ENCODE results near the gene CLDN16.

Gene CLDN16, protein sequence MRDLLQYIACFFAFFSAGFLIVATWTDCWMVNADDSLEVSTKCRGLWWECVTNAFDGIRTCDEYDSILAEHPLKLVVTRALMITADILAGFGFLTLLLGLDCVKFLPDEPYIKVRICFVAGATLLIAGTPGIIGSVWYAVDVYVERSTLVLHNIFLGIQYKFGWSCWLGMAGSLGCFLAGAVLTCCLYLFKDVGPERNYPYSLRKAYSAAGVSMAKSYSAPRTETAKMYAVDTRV

DNA sequence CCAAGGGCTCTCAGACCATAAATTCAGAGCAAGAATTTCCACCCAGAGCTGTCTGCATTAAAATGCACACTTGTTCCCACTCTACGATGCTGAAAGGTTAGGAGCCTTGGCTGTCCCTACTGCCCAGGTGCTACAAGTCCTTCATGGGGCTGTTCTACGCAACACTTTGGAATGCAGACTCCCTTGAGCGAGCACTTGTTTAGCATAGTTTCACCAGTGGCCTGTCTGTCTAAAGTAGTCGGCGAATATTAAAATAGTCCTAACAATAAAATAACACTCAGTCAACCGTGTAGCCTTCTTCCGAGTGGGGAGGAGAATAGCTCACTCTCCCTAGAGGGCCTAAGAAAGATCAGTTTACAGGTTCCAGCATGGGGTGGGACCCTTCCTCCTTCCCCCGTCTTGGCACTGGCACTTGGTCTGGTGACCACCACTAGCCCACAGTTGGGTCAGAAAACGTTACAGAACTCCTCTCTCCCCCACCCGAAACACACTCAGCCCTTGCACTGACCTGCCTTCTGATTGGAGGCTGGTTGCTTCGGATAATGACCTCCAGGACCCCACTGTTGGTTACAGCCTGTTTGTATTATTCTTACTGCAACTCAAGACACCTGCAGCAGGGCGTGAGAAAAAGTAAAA lies at the start of gene CLDN16:
Gene CLDN16 (plus strand): TSS at position 586 of the 636 bp plus-strand sequence. CDS start 167 bp downstream, outside the sequence.
- no peak for DNase-seq

DNA sequence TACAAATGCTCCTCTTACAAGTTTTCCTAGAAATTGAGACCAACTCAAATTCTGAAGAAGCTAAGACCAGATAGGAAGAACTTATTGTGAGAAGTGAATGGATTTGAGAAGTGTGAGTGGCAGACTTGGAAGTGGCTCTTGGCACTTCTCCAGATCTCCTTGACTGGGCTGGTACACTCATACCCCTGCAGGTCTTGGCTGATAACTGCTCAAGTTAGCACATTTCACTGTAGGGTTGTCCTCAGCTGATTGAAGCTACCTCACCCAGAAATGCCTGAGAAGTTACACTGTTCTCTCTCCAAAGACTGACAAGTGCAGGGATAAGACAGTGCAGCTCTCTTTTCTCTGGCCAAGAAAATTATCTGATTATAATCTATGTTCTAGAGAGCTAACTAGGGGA lies 49.2 kb upstream of the CLDN16 start:
- peak; percentile 31 for DNase-seq

DNA sequence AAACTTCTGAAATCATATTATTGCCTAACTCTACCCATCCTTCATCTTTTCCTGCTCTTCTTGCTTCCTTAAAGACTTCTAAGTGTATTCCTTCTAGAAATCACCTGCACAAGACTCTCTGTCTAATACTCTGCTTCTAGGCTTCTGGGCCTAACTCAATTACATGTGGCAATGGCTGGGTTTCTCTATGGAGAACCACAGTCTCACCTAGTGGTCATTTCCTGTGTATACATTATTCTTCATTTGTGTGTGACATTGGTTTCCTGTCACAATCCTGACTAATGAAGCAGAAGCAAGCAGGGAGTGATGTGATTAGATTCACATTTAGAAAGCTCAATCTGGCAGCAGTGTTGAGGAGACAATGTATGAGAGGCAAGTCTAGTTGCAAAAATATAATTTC lies 48.8 kb upstream of the CLDN16 start:
- peak; percentile 75 for DNase-seq

DNA sequence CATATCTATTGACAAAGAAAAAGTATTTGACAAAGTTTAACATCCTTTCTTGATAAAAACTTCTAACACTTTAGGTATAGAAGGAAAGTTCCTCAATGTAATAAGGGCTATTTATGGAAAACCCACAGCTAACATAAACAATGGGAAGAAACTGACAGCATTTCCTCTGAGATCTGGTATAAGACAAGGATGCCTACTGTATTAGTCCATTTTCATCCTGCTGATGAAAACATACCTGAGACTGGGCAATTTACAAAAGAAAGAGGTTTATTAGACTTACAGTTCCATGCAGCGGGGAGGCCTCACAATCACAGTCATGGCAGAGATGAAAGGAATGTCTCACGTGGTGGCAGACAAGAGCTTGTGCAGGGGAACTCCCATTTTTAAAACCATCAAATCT lies 47.9 kb upstream of the CLDN16 start:
- DNase-seq = peak; percentile 44

DNA sequence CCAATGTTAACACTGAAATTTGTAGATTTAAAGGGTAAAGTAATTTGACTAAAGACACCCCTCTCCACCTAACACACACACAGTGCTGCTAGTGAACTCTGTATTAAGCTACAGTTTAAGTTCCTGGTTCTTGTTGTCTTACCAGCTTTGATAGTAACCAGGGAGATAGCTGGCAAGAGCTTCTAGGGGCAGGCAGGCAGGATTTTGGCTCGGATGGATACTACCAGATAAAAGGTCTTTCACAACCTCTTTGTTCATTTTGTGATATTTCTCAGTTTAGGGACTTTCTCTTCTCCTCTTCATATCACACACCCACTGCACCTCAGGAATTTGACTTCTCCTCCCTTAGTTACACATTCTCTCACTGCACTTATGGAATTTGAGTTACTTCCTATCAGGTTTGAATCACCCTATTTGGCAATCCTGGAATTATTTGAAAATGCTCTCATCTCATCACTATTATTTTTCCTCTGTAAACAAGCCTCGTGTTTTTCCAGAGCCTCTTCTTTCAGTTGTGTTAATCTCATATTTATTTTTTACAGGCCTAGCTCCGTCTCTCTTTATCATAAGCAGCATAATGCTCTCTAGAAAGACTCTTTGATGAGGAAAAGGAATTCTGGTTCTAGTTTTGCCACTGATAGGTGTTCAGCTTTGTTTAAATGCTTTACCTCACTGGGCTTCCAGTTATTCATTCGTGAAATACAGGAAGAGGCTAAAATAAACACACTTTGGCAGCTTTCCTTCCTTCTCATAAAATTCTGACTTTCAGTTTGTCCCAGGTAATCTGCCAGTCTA lies 42.7 kb upstream of the CLDN16 start:
- peak; percentile 93 for DNase-seq

DNA sequence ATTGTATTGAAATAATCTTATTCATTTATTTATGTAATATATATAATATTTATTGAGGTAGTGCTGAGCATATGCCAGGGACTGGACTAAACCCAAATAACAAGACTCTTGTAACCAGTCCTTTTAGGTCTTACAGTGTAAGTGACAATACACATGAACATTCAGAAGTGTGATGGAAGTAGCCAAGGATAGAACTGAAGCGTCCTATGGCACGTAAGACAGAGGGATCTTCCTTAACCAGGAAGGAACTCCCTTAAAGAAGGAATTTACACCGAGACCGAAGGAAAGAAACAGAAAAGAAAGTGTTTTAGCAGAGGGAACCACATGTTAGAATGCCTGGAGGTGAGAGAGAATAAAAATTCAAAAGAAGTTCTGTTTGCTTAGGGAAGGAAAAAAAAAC lies 42.1 kb upstream of the CLDN16 start:
- no peak for DNase-seq

DNA sequence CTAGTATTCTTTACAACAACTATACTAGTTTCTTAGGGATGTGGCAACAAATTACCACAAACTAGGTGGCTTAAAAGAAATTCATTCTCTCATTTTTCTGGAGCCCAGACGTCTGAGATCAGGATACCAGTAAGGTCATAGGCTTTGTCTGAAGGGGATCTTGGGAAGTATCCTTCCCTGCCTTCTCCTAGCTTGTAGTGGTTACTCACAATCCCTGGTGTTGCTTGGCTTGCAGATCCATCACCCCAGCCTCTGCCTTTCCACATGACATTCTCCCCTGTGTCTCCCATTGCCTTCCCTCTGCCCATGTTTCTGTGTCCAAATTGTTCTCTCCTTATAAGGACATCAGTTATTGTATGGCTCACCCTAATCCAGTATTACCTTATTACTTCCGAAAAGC lies 41.4 kb upstream of the CLDN16 start:
- no peak for DNase-seq

DNA sequence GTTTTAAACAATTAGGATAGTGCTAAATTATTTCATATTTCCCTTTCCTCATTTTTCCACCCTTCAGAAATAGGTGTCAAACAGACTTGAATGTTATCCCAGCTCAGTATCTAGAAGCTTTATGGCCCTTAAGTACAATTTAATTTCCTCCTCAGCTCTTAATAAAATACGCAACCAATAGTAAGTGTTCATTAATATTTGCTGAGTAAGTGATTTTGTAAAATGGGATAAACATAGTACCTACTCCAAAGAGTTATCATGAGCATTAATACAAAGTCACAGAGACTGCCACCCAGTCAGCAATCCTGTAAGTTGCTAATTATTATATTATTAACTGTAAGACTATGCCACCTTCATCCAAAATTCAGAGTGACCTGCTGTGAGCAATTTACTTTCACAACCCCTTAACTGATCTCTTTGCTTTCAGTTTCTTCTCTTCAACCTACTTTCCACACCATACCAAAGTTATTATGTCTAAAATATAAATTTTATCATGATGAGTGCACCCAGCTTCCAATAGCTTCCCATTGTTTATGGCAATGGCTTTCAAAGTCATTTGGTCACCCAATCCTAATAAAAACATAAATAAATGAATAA lies 35.0 kb upstream of the CLDN16 start:
- no peak for DNase-seq

DNA sequence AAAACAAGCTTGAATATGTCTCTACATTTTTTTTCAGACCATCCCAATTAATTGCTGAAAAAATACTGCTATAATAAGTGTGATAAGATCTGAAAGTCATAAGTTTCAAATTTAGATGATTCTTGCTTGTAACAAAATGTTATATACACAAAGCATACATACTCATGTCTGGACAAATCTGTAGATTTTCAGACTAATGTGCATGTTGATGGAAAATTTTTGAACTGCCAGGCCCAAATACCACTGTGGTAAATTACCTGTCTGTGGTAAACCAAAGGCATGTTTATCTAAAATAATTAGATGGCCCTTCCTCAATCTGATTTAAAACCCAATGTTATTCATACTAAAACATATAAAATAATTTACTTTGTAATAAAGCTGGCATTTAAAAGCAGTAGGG lies 31.7 kb upstream of the CLDN16 start:
- no peak for DNase-seq

DNA sequence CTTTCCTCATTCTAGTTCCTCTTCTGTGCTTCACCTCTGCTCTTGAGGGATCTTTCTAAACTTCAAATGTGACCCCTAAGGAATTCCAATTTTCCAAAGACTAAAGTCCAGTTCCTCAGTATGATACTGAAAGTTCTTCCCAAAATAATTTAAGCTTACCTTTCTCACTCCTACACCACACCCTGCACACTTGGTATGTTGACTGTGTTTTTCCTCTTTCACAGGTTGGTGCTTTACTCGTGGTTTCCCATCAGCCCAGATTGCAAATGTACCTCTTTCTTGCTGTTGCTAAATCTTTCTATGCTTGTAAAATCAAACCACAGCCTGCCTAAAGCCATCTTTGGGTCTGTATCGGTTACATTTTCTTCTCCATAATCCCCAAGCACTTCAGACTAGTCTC lies 30.5 kb upstream of the CLDN16 start:
- no peak for DNase-seq

DNA sequence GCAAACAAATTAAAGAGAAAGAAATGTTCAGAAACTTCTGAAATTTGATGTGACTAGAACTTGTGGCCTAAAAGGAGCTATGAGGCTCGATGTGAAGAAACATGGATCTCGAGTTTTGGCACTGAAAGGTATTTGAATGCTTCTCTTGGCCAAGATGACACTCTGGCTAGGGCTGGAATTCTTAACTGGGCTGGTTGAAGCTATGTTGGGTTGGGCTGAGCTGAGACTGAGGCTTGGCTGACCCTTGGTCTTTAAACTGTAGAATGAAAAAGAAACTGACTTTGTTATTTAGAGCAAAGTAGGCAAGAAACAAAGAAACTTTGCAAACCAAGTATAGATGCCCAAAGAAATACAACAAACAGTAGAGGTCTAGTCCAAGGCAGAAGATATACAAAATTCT lies 28.1 kb upstream of the CLDN16 start:
- DNase-seq = no peak

DNA sequence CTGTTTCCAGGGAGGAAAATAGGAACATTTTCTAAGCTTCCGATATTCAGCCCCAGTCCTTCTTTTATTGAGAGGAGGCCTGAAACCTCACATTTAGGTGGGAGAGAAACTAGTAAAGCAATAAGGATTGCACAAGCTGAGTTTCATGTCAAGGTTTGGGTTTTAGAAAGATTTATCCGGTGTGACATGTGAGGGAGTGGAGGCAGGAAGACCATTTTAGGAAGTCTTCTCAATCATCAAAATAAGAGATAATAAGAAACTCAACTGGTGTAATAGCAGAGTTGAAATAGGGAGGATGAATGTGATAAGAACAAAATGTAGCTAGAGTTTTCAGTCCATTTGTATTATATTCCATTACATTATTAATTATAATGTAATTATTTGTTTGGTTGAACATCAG lies 27.7 kb upstream of the CLDN16 start:
- DNase-seq = no peak

DNA sequence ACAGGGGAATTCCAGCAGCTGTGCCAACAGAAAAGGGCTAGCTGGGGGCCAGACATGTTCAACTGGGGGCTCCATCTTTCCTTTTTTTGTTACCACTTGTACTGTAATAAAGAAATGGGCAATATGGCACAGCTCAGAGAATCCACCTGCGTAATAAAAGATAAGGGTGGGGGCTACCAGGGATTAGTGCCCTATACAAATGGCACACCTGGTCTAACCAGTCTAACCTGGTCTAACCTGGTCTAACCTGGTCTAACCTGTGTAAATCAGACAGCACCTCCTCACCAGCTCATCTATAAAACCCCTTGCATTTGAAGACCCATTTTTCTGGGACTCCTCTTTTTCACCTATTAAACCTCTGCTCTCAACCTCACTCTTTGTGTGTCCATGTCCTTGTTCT lies 26.2 kb upstream of the CLDN16 start:
- DNase-seq = no peak

DNA sequence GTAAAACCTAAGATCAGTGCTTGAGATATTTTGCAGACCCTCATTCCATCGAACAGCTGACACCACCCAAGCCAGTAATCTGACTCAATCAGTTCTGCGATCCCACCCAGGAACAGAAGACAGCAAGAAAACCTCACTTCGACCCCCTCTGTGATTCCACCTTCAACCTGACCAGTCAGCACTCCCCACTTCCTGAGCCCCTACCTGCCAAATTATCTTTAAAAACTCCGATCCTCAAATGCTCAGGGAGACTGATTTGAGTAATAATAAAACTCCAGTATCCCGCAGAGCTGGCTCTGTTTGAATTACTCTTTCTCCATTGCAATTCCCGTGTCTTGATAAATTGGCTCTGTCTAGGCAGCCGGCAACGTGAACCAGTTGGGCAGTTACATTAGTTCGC lies 25.7 kb upstream of the CLDN16 start:
- DNase-seq = no peak

DNA sequence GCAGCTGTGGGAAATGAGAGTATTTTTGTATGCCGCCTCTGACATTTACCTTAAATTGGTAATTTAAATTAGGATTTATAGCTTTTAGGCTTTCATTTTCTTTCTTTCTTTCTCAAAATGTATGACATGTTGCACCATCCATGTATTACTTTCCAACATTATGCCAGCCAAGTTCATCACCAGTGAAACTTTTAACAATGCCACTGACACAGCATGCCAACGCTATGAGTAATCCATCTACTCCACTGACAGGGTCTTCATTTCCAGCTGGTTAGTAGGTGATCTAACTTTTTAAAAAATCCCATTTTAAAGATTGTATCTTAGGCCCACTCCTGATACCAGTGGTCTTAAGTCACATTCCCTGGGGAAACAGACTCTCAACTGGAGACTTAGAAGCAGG lies 21.8 kb upstream of the CLDN16 start:
- peak; percentile 35 for DNase-seq

DNA sequence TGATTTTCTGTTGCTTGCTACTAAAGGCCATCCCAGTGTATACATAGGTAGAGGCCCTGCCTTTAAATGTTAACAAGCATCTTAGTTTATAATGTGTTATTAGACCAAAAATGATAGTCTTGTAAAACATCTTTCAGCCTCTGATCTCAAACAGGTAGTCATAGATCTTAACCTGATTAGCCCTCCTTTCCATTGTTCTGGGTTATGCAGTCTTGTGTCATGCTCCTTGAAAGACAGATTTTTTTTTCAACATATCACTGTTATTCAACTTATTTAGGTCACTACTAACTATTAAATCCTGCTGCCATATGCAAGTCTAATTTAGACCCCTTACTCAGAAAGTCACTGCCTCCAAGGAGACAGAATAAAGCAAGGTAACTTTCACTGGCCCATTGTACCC lies 19.1 kb upstream of the CLDN16 start:
- DNase-seq = no peak

DNA sequence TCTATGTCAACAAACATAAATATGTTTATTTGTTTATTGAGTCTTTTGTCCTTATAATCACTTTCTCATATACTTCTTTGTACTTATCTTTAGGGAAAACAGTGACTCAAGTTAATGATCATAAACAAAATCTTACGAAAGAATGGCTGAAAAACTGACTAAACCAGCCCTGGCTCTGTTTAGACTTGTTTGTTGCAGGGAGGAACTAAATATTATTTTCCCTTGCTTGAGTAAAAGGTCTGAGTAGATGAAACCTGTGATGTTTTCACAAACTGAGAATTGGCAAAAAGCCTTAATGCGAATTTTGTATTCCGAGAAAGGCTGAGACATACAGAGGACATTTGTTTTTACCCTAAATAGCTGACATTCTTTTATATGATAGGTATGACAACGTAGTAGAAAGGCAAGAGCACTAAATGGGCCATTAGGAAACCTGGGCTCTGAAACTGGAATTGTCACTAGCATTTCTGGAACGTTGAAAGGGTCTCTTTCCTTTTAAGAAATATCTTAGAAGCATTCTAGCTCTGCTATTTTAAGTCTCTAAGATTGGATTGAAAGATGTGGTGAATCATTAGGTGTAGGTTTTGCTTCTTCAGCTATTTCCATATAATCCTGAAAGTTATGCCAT lies 18.2 kb upstream of the CLDN16 start:
- DNase-seq = no peak

DNA sequence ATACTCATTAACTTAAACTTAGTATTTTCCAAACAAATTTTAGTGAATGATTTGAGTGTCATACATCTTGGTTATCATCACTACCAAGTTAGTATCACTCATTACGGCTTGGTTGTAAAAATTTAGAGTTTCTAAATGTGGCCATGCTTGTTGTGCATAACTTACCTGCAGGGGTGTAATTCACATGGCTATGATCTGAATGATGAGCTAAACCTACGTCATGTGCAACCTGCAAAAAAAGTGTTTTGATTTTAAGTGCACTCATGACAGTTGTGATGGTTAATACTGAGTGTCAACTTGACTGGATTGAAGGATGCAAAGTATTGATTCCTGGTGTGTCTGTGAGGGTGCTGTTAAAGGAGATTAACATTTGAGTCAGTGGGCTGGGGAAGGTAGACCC lies 17.6 kb upstream of the CLDN16 start:
- DNase-seq = no peak

DNA sequence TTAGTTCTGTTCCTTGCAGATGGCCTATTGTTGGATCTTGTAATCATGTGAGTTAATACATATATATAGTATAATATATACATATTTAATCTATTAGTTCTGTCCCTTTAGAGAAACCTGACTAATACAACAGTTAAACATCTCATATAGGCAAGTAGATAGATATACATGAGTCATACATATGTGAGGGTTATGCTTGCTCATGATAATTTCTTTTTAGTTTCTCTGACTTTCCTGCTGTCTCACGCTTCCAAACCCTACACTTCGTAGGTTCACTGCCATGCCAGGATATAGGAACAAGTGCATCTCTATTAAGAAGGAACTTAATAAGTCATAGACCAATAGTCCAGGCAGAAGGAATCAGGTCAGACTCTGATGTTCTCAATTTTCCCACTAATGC lies 16.8 kb upstream of the CLDN16 start:
- DNase-seq = no peak

DNA sequence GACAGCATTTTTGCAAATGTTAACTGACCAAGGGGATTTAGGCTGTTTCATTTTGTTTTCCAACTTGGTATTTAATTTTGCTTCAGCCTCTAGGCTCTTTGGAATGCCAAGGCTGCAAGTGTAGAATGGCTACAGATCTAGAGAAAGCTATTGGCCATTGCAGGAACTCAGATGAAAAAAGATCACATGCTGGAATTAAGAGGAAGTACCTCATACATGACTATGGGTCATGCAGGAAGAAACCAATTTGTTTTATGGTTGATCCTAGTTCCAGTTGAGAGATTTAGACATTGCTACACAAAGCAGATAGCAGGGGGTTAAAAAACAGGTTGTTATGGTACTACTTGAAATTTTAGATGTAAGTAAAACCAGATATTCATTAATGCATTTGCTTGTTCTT lies 12.7 kb upstream of the CLDN16 start:
- DNase-seq = no peak

DNA sequence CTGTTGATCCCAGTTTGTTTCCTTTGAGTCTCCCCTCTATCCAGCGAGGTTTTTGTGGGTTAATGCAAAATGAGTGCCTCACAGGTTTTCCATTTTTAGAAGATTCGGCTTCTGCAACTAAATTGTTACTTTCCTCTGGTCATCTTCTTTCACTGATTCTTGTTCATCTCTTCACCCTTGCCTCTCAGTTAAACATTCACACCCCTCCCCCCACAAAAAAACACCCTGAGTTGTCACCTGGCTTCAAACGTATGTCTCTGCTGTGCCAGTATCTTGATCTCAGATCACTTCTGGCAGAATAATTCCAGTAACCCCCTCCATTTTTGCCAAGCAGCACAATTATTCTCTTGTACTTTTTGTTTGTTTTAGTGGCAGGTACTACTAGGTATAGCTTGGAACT lies 12.3 kb upstream of the CLDN16 start:
- DNase-seq = no peak

DNA sequence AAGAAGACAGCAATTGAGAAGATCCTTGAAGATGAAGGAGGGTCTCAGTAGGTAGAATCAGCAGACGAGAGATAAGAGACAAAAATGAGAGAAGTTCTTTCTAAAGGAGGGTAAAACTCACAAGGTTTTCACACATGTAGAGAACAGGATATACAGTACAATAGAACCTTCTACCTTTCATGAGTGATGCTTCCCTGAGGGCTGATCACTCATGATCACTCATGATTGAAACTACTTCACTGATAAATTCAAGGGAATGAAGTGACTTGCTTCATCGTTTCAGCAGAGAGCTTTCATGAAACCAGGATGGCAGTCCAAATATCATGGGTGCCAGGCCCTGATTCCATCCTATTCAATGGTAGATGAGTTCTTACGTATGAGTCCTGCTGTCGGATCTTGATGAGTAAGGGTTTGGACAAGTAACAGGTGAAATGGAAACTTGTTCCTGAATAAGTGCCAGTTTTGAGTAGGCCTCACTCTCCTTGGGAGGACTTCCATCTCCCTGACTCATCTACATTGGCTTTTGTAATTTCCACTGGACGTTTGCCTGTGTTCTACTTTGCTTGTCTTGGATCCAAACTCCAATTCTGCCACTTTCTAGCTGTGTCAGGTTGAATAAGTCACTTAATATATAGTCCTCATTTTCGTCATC lies 9.6 kb upstream of the CLDN16 start:
- DNase-seq = peak; percentile 77

DNA sequence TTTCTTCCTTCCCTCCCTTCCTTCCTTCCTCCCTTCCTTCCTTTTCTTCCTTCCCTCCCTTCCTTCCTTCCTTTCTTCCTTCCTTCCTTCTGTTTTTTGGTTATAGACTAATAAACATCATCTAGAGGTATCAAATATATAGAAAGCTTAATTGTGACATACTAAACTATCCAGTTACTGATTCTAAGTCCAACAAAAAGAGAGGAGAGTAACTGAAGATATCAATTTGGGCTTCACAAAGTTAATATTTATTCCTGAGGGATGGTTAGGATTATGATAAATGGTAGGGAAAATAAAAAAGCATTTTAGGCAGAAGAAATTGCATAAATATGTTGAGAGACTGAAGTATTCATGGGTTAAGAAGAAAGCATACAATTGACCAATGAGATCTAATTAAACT lies 7.8 kb upstream of the CLDN16 start:
- DNase-seq = no peak

Data from fibroblast of skin of right biceps (primary cell).